ENCODE measurements around the gene UBE2O. TPM values are rescaled to one million over a fixed set of nuclear protein-coding genes. Genes with fewer than 3 reads are reported as not detected.

Gene UBE2O
- polyA plus RNA-seq, 5 donors, result 21.0 to 28.6 (median 22.3) TPM

- DNase-seq, result no peak
Measured at GRCh38 chr17:76416899-76417298, 36.1 kb downstream of the UBE2O start.

GRCh38 chr17:76416457-76416856 is 36.5 kb downstream of the UBE2O start:
- no peak for DNase-seq

GRCh38 chr17:76415786-76416185 is 37.2 kb downstream of the UBE2O start:
- no peak for DNase-seq

DNA sequence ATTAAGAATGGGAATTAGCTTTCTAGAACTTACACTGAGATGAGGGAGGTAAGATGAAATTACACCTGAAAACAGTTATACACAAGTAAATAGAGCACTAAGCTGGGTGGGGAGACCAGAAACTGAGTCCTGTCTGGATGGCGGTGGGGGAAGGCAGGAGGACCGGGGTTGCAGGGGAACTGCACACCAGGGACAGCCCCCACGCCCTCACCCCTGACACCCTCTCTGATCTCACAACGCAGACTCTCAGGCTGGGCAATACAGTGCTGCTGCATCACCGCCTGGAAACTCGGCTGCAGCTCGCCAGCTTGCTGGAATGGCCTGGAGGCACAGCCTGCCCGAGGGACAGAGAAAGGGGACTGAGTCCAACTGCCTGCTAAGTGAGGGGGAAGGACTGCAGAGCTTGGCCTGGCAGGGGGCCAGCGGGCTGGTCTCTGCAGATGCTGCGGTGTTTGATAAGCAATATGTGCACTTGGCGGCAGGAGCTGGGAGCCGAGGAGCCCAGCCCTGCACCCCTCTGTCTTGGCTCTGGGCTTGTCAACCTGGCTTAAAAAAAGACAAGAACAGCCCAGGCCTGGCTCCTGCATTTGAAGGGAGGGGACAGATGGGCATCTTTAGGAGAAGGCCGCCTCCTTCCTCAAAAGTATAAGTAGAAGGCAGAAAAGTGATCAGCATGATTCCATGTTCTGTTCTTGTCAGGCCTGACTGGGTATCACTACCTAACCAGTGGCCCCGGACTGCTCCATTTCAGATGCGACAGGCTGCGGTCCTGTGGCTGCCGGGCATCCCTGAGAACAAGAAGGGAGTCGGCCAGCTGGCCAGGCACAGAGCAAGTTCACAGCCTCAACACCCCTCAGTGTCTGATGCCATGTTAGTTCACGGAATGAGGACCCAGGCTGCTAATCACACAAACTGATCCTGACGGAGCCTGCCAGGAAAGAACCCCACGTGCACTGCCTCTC is 38.3 kb downstream of the UBE2O start:
- DNase-seq, result peak; percentile 82 to 84

DNA sequence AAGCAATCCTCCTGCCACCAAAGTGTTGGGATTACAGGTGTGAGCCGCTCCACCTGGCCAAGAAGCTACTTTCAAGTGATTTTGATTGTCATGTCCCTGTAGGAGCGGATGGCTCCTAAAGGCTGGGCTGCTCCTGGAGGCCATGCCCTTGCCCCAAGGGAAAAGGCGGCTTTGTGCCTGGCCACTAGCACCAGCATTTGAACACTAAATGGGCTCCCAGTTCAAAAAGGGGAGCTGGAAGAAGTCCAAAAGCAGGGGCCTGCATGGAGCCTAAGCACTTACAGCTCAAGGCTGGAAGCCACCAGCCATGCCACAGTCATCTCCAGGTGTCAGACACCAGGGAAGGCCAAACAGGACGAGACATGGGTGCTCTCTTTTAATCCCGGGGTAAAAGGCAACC is 41.7 kb downstream of the UBE2O start:
- no peak for DNase-seq

- DNase-seq, result no peak
Measured at GRCh38 chr17:76410328-76410965, 42.5 kb downstream of the UBE2O start.

- DNase-seq, result no peak
Measured at GRCh38 chr17:76408037-76408849, 44.7 kb downstream of the UBE2O start.

DNA sequence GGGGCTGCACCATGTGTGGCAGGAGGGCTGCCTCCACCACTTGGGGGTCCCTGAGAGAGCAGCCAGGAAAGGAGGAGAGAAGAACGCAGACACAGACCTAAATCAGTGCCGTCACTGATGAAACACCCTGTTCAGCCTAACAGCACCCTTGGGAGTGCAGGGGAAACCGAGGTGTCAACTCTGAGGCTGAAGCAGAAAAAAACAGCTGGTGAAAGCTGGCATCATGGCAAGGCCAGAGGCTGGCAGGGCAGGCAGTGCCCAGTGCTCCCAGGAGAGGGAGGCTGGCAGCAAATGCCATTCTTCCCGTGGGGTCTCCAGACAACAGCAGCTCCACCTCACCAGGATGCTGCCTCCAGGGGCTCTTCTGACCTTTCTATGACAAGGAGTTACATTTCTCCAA is 45.4 kb downstream of the UBE2O start:
- DNase-seq, result no peak

DNA sequence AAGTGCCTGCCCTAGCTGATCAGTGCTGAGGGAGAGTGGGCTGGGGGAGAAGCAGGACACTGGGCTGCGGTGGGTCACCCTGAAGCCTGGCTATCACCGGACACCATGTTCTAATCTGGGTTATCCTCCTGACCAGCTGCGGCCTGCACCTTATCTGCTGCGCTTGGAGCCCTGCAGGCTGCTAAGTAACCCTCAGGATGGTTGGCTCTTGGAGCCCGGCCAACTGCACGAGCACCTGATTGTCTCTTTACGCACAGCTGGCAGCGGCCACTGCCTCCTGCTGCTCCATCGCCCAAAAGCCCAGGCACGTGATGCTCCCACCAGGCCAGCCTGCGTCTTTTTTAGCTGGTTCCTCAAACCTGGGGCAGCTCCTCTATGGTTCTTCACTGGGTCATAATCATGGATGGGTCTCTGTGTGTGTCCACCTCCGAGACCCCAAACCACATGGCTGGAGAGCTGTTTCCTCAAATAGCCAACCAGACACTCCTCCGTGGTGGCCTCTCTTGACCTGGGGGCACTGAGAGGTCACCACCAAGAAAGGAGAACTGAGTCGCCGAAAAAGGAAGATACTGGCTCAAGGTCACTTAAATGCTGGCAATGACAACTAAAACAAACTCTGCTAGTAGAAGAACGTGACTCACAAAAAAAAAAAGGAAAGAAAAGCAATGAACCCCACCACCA is 46.8 kb downstream of the UBE2O start:
- DNase-seq, result no peak

DNA sequence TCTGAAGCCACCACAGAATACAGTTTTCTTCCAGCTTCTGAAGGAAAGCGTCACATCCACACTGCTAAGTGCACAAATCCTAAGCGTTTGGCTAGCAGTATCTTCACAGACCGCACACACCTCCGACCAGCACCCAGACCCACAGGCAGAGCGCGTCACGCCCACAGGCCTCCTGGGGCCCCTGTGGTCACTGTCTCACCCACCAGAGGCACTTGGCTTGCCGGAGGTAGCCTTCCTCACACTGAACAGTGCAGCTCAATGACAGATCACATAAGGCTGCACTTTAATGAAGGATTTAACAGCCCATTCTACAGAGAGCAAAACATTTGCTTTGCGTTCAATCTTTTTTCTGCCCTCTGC is 47.4 kb downstream of the UBE2O start:
- DNase-seq, result no peak

DNA sequence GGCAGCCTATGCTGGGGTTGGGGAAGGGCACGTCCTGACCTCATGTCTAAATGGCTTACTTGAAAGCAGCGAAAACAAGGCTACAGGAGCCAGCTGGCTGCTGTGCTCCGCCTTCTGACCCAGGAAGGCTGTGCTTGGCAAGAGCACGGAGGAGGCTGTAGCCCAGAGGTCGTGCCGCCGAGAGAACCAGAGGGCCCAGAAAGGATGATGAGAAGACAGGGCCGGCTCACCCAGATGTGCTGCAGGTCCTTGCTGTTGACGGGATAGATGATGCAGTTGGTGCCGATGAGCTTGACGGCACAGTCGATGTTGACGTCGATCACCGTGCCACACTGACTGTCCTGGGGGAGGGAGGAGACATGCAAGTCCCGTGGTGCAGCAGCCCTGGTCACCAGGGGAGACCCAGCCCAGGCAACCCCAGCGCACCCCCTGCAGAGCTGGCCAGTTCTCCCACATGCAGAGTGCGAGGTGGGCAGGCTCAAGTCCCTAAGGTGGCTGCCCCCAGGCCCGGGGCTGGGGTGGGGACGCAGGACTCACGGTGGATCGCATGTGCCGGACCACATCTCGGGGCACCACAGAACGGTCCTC is 47.9 kb downstream of the UBE2O start:
- no peak for DNase-seq

DNA sequence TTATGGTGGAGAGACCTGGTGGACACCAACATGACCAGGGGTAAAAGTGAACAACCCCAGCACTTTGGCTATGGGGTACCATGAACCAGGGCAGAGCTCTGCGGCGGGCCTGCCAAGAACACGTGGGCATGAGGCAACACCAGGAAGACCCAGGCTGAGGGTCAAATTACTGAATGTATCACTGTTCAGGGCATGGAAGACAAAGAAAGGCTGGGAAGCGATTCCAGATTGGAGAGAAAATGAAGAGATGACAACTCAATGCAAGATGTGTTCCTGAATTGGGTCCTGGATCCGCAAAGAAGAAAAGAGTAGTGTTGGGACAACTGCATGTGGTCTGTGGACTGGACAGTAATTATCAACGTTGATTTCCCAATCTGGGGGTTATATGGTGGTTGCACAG is 48.7 kb downstream of the UBE2O start:
- no peak for DNase-seq

- no peak for DNase-seq
Measured at GRCh38 chr17:76402711-76403110, 50.2 kb downstream of the UBE2O start.

DNA sequence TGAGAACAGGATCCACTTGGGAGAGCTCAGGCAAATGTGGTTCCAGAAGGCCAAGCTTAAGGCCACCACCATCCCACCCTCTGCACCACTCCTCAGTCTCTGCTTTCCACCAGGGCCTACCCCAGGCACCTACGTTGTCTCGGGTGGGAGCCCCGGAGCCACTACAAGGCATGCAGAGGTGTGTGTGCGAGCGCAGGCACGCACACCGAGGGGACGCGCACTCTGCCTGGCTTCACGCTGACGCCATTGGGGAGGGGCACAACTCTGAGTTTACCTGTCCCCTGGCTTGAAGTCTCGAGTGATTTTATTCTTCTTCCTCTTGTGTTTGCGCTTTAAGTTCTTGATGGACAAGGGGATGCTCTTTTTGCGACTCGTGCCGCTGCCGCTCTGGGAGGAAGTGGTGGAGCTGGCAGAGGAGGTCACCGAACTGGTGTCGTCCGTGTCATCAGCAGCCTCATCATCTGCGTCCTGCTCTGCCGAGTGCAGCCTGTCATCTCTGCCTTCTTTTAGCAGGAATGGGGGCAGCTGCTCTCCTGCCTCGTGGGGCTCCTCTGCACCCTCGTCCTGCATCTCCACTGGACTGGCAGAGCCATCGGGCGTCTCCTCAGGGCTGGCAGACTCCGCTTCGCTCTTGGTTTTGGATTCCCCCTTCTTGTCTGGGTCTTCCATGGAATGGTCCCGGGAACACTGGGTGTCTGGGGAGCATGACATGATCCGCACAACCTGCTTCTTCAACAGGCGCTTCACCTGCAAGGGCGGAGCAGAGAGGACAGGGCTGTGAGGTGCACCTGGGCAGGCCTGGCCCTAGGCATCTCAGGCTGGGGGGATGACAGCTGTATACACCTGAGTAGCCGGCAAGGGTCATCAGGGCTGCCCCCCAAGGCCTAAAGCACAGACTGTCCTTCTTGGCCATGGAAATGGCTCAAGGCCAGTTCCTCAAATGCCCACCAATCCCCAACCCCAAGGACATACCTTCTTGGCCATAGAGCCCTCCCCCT is 53.5 kb downstream of the UBE2O start:
- no peak for DNase-seq

DNA sequence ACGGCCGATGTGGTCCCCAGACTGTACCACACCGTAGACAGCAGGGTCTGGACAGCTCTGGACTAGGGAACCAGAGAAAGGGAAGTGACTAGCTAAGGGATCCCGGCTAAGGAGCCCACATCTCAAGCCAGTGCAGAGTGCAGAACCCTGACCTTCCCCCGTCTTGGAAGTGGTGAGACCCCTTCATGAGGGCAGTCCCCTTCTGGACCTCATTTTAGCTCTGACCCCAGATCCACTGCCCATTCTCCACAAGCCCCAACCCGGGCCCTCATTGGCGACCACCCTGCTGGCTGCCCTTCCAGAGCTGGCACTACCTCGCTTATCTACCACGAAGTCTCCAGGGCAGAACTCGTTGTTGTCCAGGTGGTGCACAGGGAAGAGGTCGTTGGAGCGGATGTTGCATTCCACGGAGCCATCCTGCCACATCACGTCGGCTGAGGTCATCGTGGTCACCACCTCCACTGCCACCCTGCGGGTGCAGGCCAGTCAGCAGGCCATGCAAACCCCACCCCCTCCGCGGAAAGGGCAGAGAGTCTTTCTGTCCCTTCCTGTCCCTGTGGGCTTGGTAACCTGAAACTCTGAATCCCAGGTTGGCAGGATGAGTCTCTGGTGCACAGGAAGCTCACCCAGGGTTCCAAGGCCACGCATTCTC is 54.3 kb downstream of the UBE2O start:
- no peak for DNase-seq

GRCh38 chr17:76397687-76398522 is 55.0 kb downstream of the UBE2O start:
- peak; percentile 73 to 84 for DNase-seq

GRCh38 chr17:76397184-76397583 is 55.8 kb downstream of the UBE2O start:
- no peak for DNase-seq

- no peak for DNase-seq
Measured at GRCh38 chr17:76395980-76396379, 57.0 kb downstream of the UBE2O start.

GRCh38 chr17:76394166-76394565 is 58.8 kb downstream of the UBE2O start:
- DNase-seq, result no peak
